NCI-H748 treated with DMSO at 0.1 percent for 48 hours (cell line): ENCODE data around the gene MS4A4E.
"Not testable (repeated sequence)": the region's sequence is repeated elsewhere in the genome, so short reads cannot be mapped to it uniquely, and the experiment has no call there.

Experiments
- DNase-seq: peaks from one replicate; lab custom pipeline; 2025; lab: John Stamatoyannopoulos, UW

MS4A4E gene

GRCh38 chr11:60172011-60172410, 70.9 kb downstream of the MS4A4E start:
- DNase-seq, result no peak

- no peak for DNase-seq
Observed at GRCh38 chr11:60170566-60170965, 72.4 kb downstream of the MS4A4E start.

GRCh38 chr11:60169264-60169915, 73.5 kb downstream of the MS4A4E start:
- no peak for DNase-seq

GRCh38 chr11:60168306-60168705, 74.6 kb downstream of the MS4A4E start:
- DNase-seq, result peak; percentile 10

GRCh38 chr11:60165951-60166350, 77.0 kb downstream of the MS4A4E start:
- DNase-seq, result no peak

- DNase-seq, result no peak
Observed at GRCh38 chr11:60165538-60165937, 77.4 kb downstream of the MS4A4E start.

- DNase-seq, result no peak
Observed at GRCh38 chr11:60164550-60165075, 78.3 kb downstream of the MS4A4E start.

GRCh38 chr11:60161766-60162165, 81.2 kb downstream of the MS4A4E start:
- DNase-seq, result no peak

GRCh38 chr11:60161107-60161506, 81.8 kb downstream of the MS4A4E start:
- no peak for DNase-seq

GRCh38 chr11:60159868-60160267, 83.1 kb downstream of the MS4A4E start:
- no peak for DNase-seq

- DNase-seq, result no peak
Observed at GRCh38 chr11:60159284-60159683, 83.7 kb downstream of the MS4A4E start.

- no peak for DNase-seq
Observed at GRCh38 chr11:60158636-60159035, 84.3 kb downstream of the MS4A4E start.

- DNase-seq, result no peak
Observed at GRCh38 chr11:60155931-60156330, 87.0 kb downstream of the MS4A4E start.

- DNase-seq, result not testable (repeated sequence)
Observed at GRCh38 chr11:60152727-60153126, 90.2 kb downstream of the MS4A4E start.

GRCh38 chr11:60150279-60150678, 92.7 kb downstream of the MS4A4E start:
- DNase-seq, result no peak
